22Rv1 (cell line): ENCODE measurements around the gene CLCA1.

ENCODE experiments used
- ZFX ChIP-seq: fragments of 450-650 bp; IDR thresholded peaks from 2 replicates; pipeline ENCODE4 v1.6.1; 2017; ENCODE audit warnings: antibody characterized with exemption, borderline replicate concordance
- TF ChIP-seq, protein P1 (sequence below): fragments of 450-650 bp; IDR thresholded peaks from 2 replicates; pipeline ENCODE4 v1.5.1; 2017; ENCODE audit warnings: mild to moderate bottlenecking

DNA sequence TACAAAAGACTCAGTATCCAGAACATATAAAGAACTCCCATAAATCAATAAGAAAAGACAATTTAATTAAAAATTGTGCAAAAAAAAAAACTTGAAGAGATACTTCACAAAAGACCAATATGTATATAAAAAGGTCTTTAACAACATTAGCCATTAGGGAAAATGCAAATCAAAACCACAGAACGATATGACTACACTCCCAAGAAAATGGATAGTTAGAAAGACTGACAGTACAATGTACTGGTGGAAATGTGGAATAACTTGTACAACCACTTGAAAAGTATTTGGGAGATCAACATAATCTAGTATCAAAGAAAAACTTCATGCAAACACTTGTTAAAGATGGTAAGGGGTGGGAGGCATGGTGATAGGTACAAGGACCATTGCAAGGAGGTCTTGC is 3.9 kb upstream of the CLCA1 start:
- TF ChIP-seq, protein P1, sequence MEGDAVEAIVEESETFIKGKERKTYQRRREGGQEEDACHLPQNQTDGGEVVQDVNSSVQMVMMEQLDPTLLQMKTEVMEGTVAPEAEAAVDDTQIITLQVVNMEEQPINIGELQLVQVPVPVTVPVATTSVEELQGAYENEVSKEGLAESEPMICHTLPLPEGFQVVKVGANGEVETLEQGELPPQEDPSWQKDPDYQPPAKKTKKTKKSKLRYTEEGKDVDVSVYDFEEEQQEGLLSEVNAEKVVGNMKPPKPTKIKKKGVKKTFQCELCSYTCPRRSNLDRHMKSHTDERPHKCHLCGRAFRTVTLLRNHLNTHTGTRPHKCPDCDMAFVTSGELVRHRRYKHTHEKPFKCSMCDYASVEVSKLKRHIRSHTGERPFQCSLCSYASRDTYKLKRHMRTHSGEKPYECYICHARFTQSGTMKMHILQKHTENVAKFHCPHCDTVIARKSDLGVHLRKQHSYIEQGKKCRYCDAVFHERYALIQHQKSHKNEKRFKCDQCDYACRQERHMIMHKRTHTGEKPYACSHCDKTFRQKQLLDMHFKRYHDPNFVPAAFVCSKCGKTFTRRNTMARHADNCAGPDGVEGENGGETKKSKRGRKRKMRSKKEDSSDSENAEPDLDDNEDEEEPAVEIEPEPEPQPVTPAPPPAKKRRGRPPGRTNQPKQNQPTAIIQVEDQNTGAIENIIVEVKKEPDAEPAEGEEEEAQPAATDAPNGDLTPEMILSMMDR: no peak
- TF ChIP-seq ZFX: no peak
